HG03095 (cell line): ENCODE data around the gene MRPL20.
"Not testable (repeated sequence)": the region's sequence is repeated elsewhere in the genome, so short reads cannot be mapped to it uniquely, and the experiment has no call there.

ENCODE experiments used
- ATAC-seq: cut with Tn5 transposase; IDR thresholded peaks from one replicate; pipeline ENCODE4 v1.9.1; 2021; ENCODE audit warnings: moderate library complexity; ENCODE audit not compliant: unreplicated experiment

MRPL20 gene

DNA sequence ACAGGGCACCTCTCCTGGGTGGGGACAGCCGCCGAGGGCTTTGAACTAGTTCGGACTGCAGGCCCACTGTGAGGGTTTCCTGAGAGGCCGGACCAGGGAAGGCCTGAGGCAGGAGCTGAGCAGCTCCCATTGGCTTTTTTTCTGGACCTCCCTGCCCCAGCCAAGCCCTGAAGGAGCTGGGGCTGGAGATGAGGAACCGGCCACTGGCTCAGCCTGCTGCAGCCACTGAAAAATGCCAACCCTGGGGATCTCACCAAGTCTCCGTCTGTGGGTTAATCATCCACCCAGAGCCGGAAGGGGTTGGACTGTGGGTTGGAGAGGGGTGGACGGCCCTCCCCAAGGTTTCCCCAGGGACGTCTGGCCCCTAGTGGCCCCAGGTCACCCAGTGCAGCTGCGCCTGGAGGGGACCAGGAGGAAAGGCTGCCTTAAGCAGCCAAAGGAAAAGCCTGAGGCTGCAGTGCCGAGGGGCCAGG, 30.8 kb upstream of the MRPL20 start:
- ATAC-seq: no peak

DNA sequence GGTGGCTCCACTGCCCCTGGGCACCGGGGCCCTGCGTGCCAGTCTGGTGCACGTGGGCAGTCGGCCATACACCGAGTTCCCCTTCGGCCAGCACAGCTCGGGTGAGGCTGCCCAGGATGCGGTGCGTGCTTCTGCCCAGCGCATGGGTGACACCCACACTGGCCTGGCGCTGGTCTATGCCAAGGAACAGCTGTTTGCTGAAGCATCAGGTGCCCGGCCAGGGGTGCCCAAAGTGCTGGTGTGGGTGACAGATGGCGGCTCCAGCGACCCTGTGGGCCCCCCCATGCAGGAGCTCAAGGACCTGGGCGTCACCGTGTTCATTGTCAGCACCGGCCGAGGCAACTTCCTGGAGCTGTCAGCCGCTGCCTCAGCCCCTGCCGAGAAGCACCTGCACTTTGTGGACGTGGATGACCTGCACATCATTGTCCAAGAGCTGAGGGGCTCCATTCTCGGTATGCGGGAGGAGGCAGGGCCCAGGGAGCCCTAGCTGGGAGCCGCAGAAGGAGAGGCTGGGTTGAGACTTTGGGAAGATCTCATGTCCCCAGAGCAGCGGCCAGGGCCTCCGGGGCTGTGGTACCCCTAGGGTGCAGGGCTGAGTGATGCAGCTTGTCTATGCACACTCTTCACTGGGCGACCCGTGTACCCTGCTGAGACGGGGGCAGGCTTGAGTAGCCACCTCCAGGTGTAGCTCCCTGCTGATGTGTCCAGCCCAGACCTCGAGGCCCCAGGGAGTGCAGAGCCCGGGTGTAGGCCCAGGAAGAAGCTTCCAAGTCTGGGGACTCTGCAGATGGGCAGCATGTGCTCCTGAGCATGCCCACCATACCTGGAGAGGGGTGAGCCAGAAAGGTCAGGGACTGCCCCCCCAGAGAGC, 30.2 kb upstream of the MRPL20 start:
- ATAC-seq: no peak

GRCh38 chr1:1436630-1437032, 29.5 kb upstream of the MRPL20 start:
- no peak for ATAC-seq

DNA sequence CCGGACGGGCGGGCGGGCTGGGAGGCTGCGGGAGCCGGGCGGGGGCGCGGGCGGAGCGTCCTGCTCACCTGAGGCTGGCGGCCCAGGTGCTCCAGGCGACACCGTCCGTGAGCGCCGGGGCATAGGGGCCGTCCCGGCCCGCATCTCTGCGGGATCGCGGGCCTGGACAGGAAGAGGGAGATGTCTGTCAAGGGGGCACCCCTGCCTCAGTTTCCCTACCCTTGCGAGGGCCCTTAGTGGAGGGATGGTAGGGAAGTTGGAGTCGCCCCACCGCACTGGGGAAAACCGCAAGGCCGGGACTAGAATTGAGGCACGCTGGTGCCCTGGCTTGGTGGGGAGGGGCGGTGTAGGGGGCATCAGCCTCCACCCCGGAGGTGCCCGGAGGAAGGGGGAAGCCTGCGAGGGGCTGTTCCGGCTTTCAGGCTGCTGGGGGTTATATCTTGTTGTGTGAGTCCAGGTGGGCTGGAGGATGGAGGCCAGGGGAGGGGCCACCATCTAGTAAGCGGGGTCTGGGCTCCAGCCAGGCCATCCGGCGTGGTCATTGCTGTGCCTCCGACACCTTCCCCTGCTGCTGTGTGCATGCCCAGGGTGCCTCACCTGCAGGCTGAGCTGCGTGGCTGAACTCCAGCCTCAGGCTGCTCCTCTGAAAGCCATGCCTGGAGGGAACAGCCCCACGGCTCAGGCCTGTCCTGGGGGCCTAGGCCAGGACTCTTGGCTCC, 29.0 kb upstream of the MRPL20 start:
- ATAC-seq: no peak

DNA sequence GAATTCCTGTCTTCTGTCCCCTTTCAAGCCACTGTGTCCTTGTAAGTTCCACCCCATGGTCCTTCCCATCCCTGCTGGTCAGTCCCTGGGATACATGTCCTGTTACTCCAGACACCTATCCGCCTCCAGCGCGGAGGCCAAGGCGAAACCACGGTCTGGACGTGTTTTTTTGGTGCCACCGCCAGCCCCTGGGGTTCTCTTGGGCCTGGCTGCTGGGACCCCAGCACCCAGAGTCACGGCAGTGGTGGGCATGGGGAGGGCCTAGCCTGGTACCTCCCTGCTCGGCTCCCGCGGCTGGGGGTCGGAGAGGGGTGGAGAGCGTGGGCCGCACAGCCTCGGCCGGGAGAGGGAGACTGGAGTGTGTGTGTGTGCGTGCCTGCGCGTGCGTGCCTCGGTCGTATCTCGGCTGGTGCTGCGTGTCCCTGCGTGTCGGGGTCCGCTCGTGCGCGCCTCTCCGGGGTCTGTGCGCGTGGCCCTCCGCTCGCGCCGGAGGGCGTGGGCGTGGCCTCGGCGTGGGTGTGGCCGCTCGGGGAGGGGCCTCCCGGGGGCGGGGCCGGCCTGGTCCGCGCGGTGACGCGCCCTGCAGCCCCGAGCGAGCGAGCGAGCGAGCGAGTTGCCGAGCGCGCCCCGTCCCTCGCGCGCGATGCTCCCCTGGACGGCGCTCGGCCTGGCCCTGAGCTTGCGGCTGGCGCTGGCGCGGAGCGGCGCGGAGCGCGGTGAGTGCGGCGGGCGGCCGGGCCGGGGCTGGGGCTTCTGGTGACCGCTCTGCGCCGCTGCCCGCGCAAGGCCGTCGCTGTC, 28.2 kb upstream of the MRPL20 start, which contains the start of gene VWA1:
TSS of gene VWA1 (plus strand) at position 585 of the 798 bp plus-strand sequence. CDS start at position 644, 59 bp downstream.
- ATAC-seq: no peak

- no peak for ATAC-seq
Measured at GRCh38 chr1:1434824-1435105, 27.7 kb upstream of the MRPL20 start.

DNA sequence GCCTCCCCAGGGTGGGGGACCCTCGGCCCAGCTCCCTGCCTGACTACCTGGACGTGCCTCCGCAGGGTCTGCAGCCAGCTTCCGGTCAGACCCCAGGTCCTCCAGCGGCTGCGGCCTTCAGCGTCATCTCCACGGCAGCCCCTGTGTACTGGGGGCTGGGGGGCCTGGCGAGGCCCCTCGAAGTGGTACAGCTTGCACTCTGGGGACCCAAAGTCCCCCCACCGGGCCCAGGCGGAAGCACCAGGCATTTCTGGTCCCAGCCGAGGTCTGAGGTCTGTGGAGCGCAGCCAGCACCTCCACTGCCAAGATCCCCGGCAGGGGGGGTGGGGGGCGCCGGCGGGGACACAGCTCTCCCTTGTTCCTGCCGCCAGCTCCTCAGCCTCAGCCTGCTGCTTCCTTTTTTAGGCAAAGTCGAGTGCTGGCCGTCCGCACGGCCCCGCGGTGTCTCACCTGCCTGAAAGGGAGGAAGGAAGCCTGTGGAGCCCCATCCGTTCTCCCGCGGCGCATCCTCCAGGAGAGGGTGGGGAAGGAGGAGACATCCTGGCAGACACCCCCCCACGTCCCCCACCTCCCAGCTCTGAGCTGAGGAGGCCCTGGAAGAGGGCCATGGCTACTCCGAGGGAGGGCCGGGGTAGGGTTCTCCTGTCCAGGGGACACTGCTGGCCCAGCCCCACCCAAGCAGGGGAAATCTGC, 27.2 kb upstream of the MRPL20 start:
- no peak for ATAC-seq

GRCh38 chr1:1433804-1434130, 26.7 kb upstream of the MRPL20 start:
- no peak for ATAC-seq

GRCh38 chr1:1432951-1433803, 26.1 kb upstream of the MRPL20 start:
- no peak for ATAC-seq

DNA sequence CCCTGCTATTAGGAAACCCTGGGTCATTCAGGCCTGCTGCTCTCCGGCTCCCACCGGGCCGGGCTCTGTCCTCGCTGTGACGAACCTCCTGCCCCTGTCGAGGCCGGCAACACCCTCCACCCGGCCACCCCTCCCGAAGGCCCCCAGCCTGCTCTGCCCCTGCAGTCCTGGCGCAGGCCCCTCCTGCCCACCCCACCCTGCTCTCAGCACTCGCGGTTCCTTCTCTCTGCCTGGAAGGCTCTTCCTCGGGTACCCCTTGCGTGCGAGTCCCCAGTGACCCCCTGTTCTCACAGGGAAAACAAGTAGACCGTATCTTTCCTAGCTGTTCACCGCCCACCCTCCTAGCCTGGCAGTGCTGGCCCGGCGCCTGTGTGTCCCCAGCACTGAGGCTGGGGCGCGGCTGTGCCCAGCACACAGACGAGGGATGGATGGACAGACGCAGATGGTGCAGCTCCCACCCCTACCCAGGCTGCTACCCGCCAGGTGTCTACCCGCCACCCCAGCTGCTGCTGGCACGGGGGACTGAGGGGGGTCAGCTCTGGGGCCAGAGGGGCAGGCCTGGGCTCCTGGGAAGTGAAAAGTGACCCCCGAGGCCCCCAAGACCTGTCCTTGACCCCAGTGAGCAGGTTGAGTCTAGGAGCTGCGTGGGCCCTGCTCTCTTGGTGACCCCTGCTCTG, 25.3 kb upstream of the MRPL20 start:
- ATAC-seq: no peak

- ATAC-seq: no peak
Measured at GRCh38 chr1:1431845-1432273, 24.8 kb upstream of the MRPL20 start.

DNA sequence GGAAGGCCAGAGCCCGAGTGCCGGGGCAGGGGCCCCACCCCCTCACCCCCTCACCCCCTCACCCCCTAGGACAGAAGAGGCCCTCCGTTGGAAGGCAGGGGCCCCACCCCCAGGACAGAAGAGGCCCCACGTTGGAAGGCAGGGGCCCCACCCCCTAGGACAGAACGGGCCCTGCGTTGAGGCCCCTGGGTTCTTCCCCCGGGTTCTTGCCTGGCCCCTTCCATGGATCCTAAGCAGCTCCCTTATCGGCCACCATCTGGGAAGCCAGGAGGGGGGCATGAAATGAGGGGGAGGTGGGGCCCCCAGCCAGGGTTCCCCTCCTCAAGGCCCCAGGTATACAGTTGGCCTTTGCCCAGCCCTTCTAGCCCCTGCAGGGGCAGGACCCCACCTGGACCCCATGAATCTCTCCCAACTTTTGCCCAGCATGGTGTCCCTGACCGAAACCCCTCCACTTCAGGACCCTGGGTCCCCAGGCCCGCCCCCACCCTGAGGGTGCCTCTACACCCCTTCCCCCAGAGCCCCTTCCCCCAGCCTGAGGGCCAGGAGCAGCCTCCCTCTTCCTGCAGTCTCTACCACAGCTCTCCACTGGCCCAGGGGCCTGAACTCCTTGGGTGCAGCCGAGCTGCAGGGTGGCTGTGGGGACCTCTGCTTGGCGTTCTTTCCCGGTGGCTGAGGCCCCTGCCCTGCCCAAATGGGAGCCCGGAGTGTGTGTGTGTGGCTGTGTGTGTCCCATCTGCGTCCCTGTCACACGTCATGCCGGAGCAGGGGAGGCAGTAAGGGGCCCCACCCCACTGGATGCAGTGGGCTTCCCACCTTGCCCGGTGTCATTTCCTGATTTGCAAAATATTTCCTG, 24.1 kb upstream of the MRPL20 start:
- ATAC-seq: no peak

GRCh38 chr1:1430114-1430982, 23.3 kb upstream of the MRPL20 start:
- ATAC-seq: no peak

DNA sequence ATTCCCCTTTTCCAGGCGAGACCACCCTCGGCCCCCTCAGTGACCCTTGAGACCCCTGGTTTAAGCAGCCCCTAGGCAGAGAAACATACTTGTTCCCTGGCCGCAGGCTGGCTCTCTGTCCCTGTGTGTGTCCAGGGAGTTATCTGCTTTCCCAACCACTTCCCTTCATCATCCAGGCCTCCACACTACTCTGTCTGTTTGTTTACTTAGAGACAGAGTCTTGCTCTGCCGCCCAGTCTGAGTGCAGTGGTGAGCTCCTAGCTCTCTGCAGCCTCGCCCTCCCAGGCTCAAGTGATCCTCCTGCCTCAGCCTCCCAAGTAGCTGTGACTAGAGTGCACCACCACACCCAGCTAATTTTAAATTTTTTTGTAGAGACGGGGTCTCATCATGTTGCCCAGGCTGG, 22.6 kb upstream of the MRPL20 start:
- ATAC-seq: no peak

GRCh38 chr1:1428967-1429366, 21.9 kb upstream of the MRPL20 start:
- ATAC-seq: not testable (repeated sequence)

DNA sequence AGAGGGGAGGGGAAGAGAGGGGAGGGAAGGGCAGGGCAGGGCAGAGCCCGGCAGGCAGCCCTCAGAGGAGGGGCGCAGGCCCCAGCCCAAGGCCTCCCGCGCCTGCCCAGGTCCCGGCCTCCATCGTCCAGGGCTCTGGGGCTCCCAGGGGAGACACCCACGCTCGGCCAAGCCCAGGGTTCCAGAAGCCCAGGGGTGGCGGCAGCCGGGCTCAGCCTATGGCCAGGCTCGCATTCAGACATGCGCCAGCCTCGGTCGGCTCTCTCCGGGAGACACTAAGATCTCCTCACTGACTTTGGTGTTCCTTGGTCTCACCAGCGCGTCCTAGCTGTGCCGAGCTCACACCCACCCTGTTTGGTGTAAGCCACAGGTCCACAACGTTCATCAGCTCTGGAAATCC, 21.1 kb upstream of the MRPL20 start:
- ATAC-seq: no peak

DNA sequence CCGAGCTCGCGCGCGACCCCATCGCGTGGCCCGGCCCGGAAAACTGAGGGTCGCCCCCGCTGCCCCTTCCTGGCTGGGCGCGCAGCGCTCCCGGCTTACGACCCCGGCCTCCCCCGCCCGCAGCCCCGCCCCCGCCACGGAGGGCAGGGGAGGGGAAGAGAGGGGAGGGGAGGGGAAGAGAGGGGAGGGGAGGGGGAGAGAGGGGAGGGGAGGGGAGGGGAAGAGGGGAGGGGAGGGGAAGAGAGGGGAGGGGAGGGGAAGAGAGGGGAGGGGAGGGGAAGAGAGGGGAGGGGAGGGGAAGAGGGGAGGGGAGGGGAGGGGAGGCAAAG, 20.7 kb upstream of the MRPL20 start:
- ATAC-seq: no peak
